DND-41 (cell line): ENCODE results near the gene DDB1.

ENCODE experiments used
- ATAC-seq: fragments of 200-7000 bp; cut with Tn5 transposase; 3 replicates; pipeline ENCODE4 v1.9.1; 2021; ENCODE audit warnings: low read depth; ENCODE audit not compliant: insufficient read depth
- DNase-seq: peaks from one replicate; pipeline ENCODE4 v3.0.0-alpha.2; 2020
- H2AFZ ChIP-seq: 2 replicates; pipeline ENCODE4 v1.6.0; 2012; ENCODE audit warnings: low read depth, low read length
- H3K27ac ChIP-seq: 2 replicates; pipeline ENCODE4 v1.5.1; 2012; ENCODE audit warnings: low read length, inconsistent platforms
- H3K27me3 ChIP-seq: fragments of 200-600 bp; sonication (generic); 2 replicates; pipeline ENCODE4 v1.6.0; 2012; ENCODE audit warnings: low read length, mild to moderate bottlenecking, inconsistent platforms; ENCODE audit not compliant: insufficient read depth, poor library complexity
- H3K36me3 ChIP-seq: 2 replicates; pipeline ENCODE4 v1.5.1; 2012; ENCODE audit warnings: low read length, inconsistent platforms; ENCODE audit not compliant: insufficient read depth
- H3K4me1 ChIP-seq: 2 replicates; pipeline ENCODE4 v1.5.1; 2012; ENCODE audit warnings: mild to moderate bottlenecking, low read length; ENCODE audit not compliant: insufficient read depth
- H3K4me2 ChIP-seq: 2 replicates; pipeline ENCODE4 v1.6.0; 2012; ENCODE audit warnings: mild to moderate bottlenecking, moderate library complexity, low read length, inconsistent platforms; ENCODE audit not compliant: insufficient read depth
- H3K4me3 ChIP-seq, 2 experiments: fragments of 200-600 bp in 1 of 2; shearing (Covaris generic) in 1 of 2; 2 replicates each; pipeline ENCODE4 v1.5.1; 2012 to 2016; ENCODE audit warnings: inconsistent platforms in 2 of 2, low read length in 2 of 2, mild to moderate bottlenecking in 2 of 2, low read depth in 1 of 2, moderate library complexity in 1 of 2
- H3K79me2 ChIP-seq: 2 replicates; pipeline ENCODE4 v1.6.0; 2012; ENCODE audit warnings: low read length, inconsistent platforms; ENCODE audit not compliant: insufficient read depth
- H3K9ac ChIP-seq: 2 replicates; pipeline ENCODE4 v1.6.0; 2012; ENCODE audit warnings: low read depth, mild to moderate bottlenecking, inconsistent platforms, low read length, moderate library complexity
- H3K9me3 ChIP-seq: 2 replicates; pipeline ENCODE4 v1.5.1; 2012; ENCODE audit warnings: low read length, moderate library complexity, mild to moderate bottlenecking, inconsistent platforms; ENCODE audit not compliant: insufficient read depth, severe bottlenecking
- H4K20me1 ChIP-seq: 2 replicates; pipeline ENCODE4 v1.6.0; 2012; ENCODE audit warnings: low read length; ENCODE audit not compliant: insufficient read depth
- EZH2 ChIP-seq: IDR thresholded peaks from 3 replicates; pipeline ENCODE4 v1.6.1; 2012; ENCODE audit warnings: borderline replicate concordance, low read depth, mild to moderate bottlenecking, moderate library complexity, low read length, inconsistent platforms; ENCODE audit not compliant: severe bottlenecking
- TF ChIP-seq, protein P1 (sequence below): IDR thresholded peaks from 2 replicates; pipeline ENCODE4 v1.5.1; 2012; ENCODE audit warnings: borderline replicate concordance, low read length, moderate library complexity, mild to moderate bottlenecking; ENCODE audit not compliant: poor library complexity, severe bottlenecking; ENCODE audit errors: extremely low read depth

Gene DDB1

DNA sequence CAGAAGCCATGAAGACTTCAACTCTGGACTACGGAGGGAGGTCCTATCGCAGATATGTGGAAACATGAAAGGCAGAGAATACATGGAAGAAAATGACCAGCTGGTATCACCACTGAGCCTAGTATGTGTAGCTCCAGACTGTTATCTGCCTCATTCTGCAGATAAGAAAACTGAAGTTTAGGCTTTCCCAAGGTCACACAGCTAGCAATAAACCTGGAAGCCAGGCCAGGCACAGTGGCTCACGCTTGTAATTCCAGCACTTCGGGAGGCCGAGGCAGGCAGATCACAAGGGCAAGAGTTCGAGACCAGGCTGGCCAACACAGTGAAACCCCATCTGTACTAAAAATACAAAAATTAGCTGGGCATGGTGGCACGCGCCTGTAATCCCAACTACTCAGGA lies 22.2 kb downstream of the DDB1 start:
- TF ChIP-seq EZH2 = no peak
- TF ChIP-seq, protein P1, sequence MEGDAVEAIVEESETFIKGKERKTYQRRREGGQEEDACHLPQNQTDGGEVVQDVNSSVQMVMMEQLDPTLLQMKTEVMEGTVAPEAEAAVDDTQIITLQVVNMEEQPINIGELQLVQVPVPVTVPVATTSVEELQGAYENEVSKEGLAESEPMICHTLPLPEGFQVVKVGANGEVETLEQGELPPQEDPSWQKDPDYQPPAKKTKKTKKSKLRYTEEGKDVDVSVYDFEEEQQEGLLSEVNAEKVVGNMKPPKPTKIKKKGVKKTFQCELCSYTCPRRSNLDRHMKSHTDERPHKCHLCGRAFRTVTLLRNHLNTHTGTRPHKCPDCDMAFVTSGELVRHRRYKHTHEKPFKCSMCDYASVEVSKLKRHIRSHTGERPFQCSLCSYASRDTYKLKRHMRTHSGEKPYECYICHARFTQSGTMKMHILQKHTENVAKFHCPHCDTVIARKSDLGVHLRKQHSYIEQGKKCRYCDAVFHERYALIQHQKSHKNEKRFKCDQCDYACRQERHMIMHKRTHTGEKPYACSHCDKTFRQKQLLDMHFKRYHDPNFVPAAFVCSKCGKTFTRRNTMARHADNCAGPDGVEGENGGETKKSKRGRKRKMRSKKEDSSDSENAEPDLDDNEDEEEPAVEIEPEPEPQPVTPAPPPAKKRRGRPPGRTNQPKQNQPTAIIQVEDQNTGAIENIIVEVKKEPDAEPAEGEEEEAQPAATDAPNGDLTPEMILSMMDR = no peak
- H3K36me3 ChIP-seq = peaks cover 100% of the 10 kb centered on the region
- no peak overlapping the region for H3K9ac ChIP-seq
- no peaks in the 10 kb centered on the region for H3K79me2 ChIP-seq
- peaks cover 14% of the 10 kb centered on the region; the same call in 1 of the 2 replicates for H4K20me1 ChIP-seq
- no peak overlapping the region for H3K27ac ChIP-seq
- no peak overlapping the region for H3K4me2 ChIP-seq
- no peaks in the 10 kb centered on the region for H3K27me3 ChIP-seq
- DNase-seq (no peak), ATAC-seq (no peak)
- H3K4me3 ChIP-seq = no peak overlapping the region
- no peaks in the 10 kb centered on the region for H3K4me1 ChIP-seq
- no peak overlapping the region for H2AFZ ChIP-seq
- H3K9me3 ChIP-seq = no peaks in the 10 kb centered on the region

DNA sequence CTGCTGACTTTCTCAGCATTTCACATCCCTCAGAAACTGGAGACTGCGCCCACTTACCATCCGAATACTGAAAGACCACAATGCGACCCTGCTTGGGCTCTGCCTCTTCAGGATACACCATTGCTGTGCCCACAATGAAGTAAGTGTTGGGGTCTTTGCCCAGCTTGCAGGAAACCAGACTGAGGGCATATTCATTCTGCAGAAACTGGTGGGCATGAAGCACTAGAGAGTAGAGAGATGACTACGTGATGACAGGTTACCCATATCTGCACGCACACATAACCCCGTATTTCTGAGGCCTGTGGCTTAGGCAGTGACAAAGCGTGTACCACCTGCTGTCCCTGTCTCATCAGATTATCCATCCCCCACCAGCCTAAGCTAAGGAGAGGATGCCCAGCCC lies 23.2 kb downstream of the DDB1 start:
- Histone ChIP-seq H3K9me3 (no peaks in the 10 kb centered on the region), H3K9ac (no peak overlapping the region), H2AFZ (no peak overlapping the region), H3K27me3 (no peaks in the 10 kb centered on the region), H3K27ac (no peak overlapping the region), H3K79me2 (no peaks in the 10 kb centered on the region), H3K4me3 (no peak overlapping the region), H4K20me1 (peaks cover 18% of the 10 kb centered on the region; the same call in 1 of the 2 replicates), H3K4me2 (no peak overlapping the region), H3K36me3 (peaks cover 99% of the 10 kb centered on the region), H3K4me1 (no peaks in the 10 kb centered on the region)
- DNase-seq (no peak), ATAC-seq (no peak)
- TF ChIP-seq EZH2 = no peak
- TF ChIP-seq, protein P1 = no peak

DNA sequence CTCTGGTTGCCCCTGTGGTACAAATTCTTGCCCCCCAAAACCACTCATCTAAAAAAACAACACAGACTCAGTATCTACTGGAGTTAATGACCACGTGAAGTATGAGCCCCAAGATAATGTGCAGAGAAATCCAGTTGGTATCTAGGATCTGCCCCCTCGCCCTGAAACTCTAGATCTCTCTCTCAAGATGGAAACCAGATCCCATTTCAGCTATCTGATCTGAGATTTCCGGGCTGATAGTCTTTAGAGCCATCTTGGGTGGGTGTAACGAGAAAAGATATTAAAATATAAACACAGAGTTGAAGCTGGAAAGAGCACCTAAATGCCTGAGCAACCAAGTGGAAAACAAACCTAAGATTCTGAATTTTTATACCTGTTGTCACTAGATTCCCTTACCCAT lies 23.8 kb downstream of the DDB1 start:
- H3K36me3 ChIP-seq = peaks cover 97% of the 10 kb centered on the region
- no peak overlapping the region for H3K4me3 ChIP-seq
- no peak overlapping the region for H3K4me2 ChIP-seq
- H3K9ac ChIP-seq = no peak overlapping the region
- H3K79me2 ChIP-seq = no peaks in the 10 kb centered on the region
- no peak overlapping the region for H2AFZ ChIP-seq
- no peaks in the 10 kb centered on the region for H3K27me3 ChIP-seq
- H4K20me1 ChIP-seq = peaks cover 18% of the 10 kb centered on the region; the same call in 1 of the 2 replicates
- H3K9me3 ChIP-seq = no peaks in the 10 kb centered on the region
- H3K27ac ChIP-seq = no peak overlapping the region
- no peaks in the 10 kb centered on the region for H3K4me1 ChIP-seq
- no peak for ATAC-seq
- DNase-seq = no peak
- TF ChIP-seq, protein P1 = no peak
- TF ChIP-seq EZH2 = no peak

DNA sequence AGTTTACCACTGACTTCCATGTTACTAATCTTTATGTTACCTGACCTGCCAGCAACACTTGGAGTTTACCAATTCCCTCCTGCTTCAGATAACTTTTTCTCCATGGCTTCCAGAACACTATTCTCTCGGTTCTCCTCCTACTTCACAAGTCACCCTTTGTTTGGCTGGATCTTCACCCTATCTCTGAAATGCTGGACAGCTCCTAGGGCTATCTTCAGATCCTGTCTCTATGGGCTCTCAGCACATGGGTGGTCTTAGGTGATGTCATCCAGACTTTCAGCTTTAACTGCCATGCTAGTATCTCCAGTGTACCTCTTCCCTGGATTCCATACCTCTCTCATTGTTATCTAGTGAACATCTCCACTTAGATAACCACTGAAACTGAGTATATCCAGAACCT lies 25.6 kb downstream of the DDB1 start:
- DNase-seq = no peak
- H4K20me1 ChIP-seq = peaks cover 22% of the 10 kb centered on the region; the same call in 1 of the 2 replicates
- peaks cover 97% of the 10 kb centered on the region for H3K36me3 ChIP-seq
- no peaks in the 10 kb centered on the region for H3K27me3 ChIP-seq
- no peak overlapping the region for H3K4me2 ChIP-seq
- no peaks in the 10 kb centered on the region for H3K9me3 ChIP-seq
- H3K79me2 ChIP-seq = no peaks in the 10 kb centered on the region
- no peaks in the 10 kb centered on the region for H3K4me1 ChIP-seq
- no peak overlapping the region for H3K9ac ChIP-seq
- H3K27ac ChIP-seq = no peak overlapping the region
- no peak for TF ChIP-seq EZH2
- TF ChIP-seq, protein P1 = no peak
- peak; percentile 49; the same call in 2 of the 3 replicates for ATAC-seq
- H3K4me3 ChIP-seq = no peak overlapping the region
- no peak overlapping the region for H2AFZ ChIP-seq
